Activated naive CD4-positive, alpha-beta T cell treated with anti-CD3 and anti-CD28 coated beads, Interleukin-2, amount 10 ng/mL, durations not matched to agents 7 days and 5 days (primary cell): ENCODE results near the gene NF2.

ENCODE experiments used
- CTCF ChIA-PET: fragments of 350-600 bp; sonication (Branson Sonifier 250); formaldehyde crosslinking; loops from one replicate; lab custom pipeline; 2021; ENCODE audit warnings: antibody characterized with exemption; lab: Charles Lee
- DNase-seq: peaks from one replicate; pipeline ENCODE4 v3.0.0-alpha.2; 2020
- H3K27ac Mint-ChIP-seq: one replicate; pipeline ENCODE4 v1.8.0; 2021; ENCODE audit warnings: mild to moderate bottlenecking, moderate library complexity, mixed read lengths
- H3K27me3 Mint-ChIP-seq: one replicate; pipeline ENCODE4 v1.8.0; 2021; ENCODE audit warnings: mild to moderate bottlenecking, mixed read lengths
- H3K36me3 Mint-ChIP-seq: one replicate; pipeline ENCODE4 v1.8.0; 2021; ENCODE audit warnings: mixed read lengths
- H3K4me1 Mint-ChIP-seq: one replicate; pipeline ENCODE4 v1.8.0; 2021; ENCODE audit warnings: mixed read lengths
- H3K4me3 Mint-ChIP-seq: one replicate; pipeline ENCODE4 v1.8.0; 2021; ENCODE audit warnings: mild to moderate bottlenecking, moderate library complexity, mixed read lengths
- H3K9me3 Mint-ChIP-seq: one replicate; pipeline ENCODE4 v1.8.0; 2021; ENCODE audit warnings: mixed read lengths

The NF2 gene

GRCh38 chr22:29724843-29725242 is 121.4 kb downstream of the NF2 start:
- Mint-ChIP-seq H3K36me3 (no peaks in the 10 kb centered on the region), H3K4me3 (no peak overlapping the region), H3K27me3 (peaks cover 76% of the 10 kb centered on the region), H3K9me3 (no peaks in the 10 kb centered on the region), H3K27ac (no peak overlapping the region), H3K4me1 (no peaks in the 10 kb centered on the region)
- no peak for DNase-seq
- CTCF ChIA-PET = interaction anchor here (1.1 kb wide), 1 partner anchor 364 kb away, joined by 3 read pairs; no protein-coding TSS in a partner anchor

GRCh38 chr22:29726106-29726505 is 122.7 kb downstream of the NF2 start:
- Mint-ChIP-seq H3K4me1 (no peaks in the 10 kb centered on the region), H3K27ac (no peak overlapping the region), H3K9me3 (no peaks in the 10 kb centered on the region), H3K27me3 (peaks cover 68% of the 10 kb centered on the region), H3K36me3 (no peaks in the 10 kb centered on the region), H3K4me3 (no peak overlapping the region)
- DNase-seq = no peak
- CTCF ChIA-PET = interaction anchor here (0.7 to 1.3 kb wide), 3 partner anchors 80 to 282 kb away, joined by 3 read pairs; no protein-coding TSS in a partner anchor

GRCh38 chr22:29726512-29727130 is 123.2 kb downstream of the NF2 start:
- Mint-ChIP-seq H3K4me3 (no peak overlapping the region), H3K9me3 (no peaks in the 10 kb centered on the region), H3K4me1 (no peaks in the 10 kb centered on the region), H3K27ac (no peak overlapping the region), H3K27me3 (peaks cover 63% of the 10 kb centered on the region), H3K36me3 (no peaks in the 10 kb centered on the region)
- DNase-seq = no peak
- CTCF ChIA-PET = interaction anchor here (1.1 to 1.3 kb wide), 2 partner anchors 80 to 281 kb away, joined by 3 read pairs; no protein-coding TSS in a partner anchor

GRCh38 chr22:29727131-29727523 is 123.7 kb downstream of the NF2 start:
- Mint-ChIP-seq H3K27ac (no peak overlapping the region), H3K4me3 (no peak overlapping the region), H3K36me3 (no peaks in the 10 kb centered on the region), H3K9me3 (no peaks in the 10 kb centered on the region), H3K27me3 (peaks cover 58% of the 10 kb centered on the region), H3K4me1 (no peaks in the 10 kb centered on the region)
- DNase-seq = peak; percentile 38
- CTCF ChIA-PET = interaction anchor here (1.1 kb wide), 1 partner anchor 79 kb away, joined by 3 read pairs; no protein-coding TSS in a partner anchor

- DNase-seq = no peak
- H3K36me3 Mint-ChIP-seq = no peaks in the 10 kb centered on the region
- no peak overlapping the region for H3K4me3 Mint-ChIP-seq
- no peak overlapping the region for H3K27ac Mint-ChIP-seq
- H3K4me1 Mint-ChIP-seq = no peaks in the 10 kb centered on the region
- H3K27me3 Mint-ChIP-seq = peaks cover 38% of the 10 kb centered on the region
- no peaks in the 10 kb centered on the region for H3K9me3 Mint-ChIP-seq
- CTCF ChIA-PET = no interaction called here
Observed at GRCh38 chr22:29729161-29729560, 125.7 kb downstream of the NF2 start.

GRCh38 chr22:29731058-29731850 is 127.8 kb downstream of the NF2 start:
- no peak overlapping the region for H3K27ac Mint-ChIP-seq
- no peak overlapping the region for H3K4me3 Mint-ChIP-seq
- no peaks in the 10 kb centered on the region for H3K4me1 Mint-ChIP-seq
- H3K36me3 Mint-ChIP-seq = no peaks in the 10 kb centered on the region
- H3K9me3 Mint-ChIP-seq = no peaks in the 10 kb centered on the region
- DNase-seq = no peak
- CTCF ChIA-PET = interaction anchor here (0.6 kb wide), 1 partner anchor 374 kb away, joined by 3 read pairs; no protein-coding TSS in a partner anchor
- H3K27me3 Mint-ChIP-seq = peaks cover 19% of the 10 kb centered on the region

- CTCF ChIA-PET = no interaction called here
- Mint-ChIP-seq H3K27ac (no peak overlapping the region), H3K9me3 (no peaks in the 10 kb centered on the region), H3K36me3 (no peaks in the 10 kb centered on the region), H3K27me3 (peaks cover 4% of the 10 kb centered on the region), H3K4me1 (no peaks in the 10 kb centered on the region), H3K4me3 (no peak overlapping the region)
- DNase-seq = no peak
Observed at GRCh38 chr22:29732883-29733282, 129.4 kb downstream of the NF2 start.

GRCh38 chr22:29733362-29734201 is 130.1 kb downstream of the NF2 start:
- no peaks in the 10 kb centered on the region for H3K9me3 Mint-ChIP-seq
- DNase-seq = no peak
- H3K27ac Mint-ChIP-seq = no peak overlapping the region
- H3K4me1 Mint-ChIP-seq = no peaks in the 10 kb centered on the region
- H3K27me3 Mint-ChIP-seq = no peaks in the 10 kb centered on the region
- CTCF ChIA-PET = no interaction called here
- no peak overlapping the region for H3K4me3 Mint-ChIP-seq
- no peaks in the 10 kb centered on the region for H3K36me3 Mint-ChIP-seq

GRCh38 chr22:29734406-29734805 is 131.0 kb downstream of the NF2 start:
- Mint-ChIP-seq H3K4me3 (no peak overlapping the region), H3K9me3 (no peaks in the 10 kb centered on the region), H3K27me3 (no peaks in the 10 kb centered on the region), H3K27ac (peak overlapping the region; percentile 33), H3K4me1 (no peaks in the 10 kb centered on the region), H3K36me3 (peaks cover 3% of the 10 kb centered on the region)
- CTCF ChIA-PET = no interaction called here
- DNase-seq = no peak

GRCh38 chr22:29734838-29735237 is 131.4 kb downstream of the NF2 start:
- H3K4me1 Mint-ChIP-seq = no peaks in the 10 kb centered on the region

GRCh38 chr22:29735416-29735815 is 132.0 kb downstream of the NF2 start:
- Mint-ChIP-seq H3K27me3 (no peaks in the 10 kb centered on the region), H3K4me1 (no peaks in the 10 kb centered on the region), H3K4me3 (no peak overlapping the region), H3K9me3 (no peaks in the 10 kb centered on the region), H3K36me3 (peaks cover 3% of the 10 kb centered on the region), H3K27ac (no peak overlapping the region)
- CTCF ChIA-PET = no interaction called here
- DNase-seq = no peak

More at GRCh38 chr22:29734838-29735237, 131.4 kb downstream of the NF2 start:
- Mint-ChIP-seq H3K36me3 (peaks cover 3% of the 10 kb centered on the region), H3K4me3 (no peak overlapping the region), H3K27me3 (no peaks in the 10 kb centered on the region), H3K27ac (no peak overlapping the region), H3K9me3 (no peaks in the 10 kb centered on the region)
- CTCF ChIA-PET = no interaction called here
- no peak for DNase-seq

GRCh38 chr22:29737251-29738117 is 134.1 kb downstream of the NF2 start:
- H3K9me3 Mint-ChIP-seq = no peaks in the 10 kb centered on the region
- H3K27ac Mint-ChIP-seq = no peak overlapping the region
- CTCF ChIA-PET = no interaction called here
- H3K36me3 Mint-ChIP-seq = peaks cover 3% of the 10 kb centered on the region
- H3K4me1 Mint-ChIP-seq = peaks cover 7% of the 10 kb centered on the region
- no peak for DNase-seq
- H3K27me3 Mint-ChIP-seq = no peaks in the 10 kb centered on the region
- no peak overlapping the region for H3K4me3 Mint-ChIP-seq

- H3K9me3 Mint-ChIP-seq = no peaks in the 10 kb centered on the region
- H3K27me3 Mint-ChIP-seq = no peaks in the 10 kb centered on the region
- peaks cover 3% of the 10 kb centered on the region for H3K36me3 Mint-ChIP-seq
- H3K4me3 Mint-ChIP-seq = no peak overlapping the region
- H3K4me1 Mint-ChIP-seq = peaks cover 8% of the 10 kb centered on the region
- no peak overlapping the region for H3K27ac Mint-ChIP-seq
- no peak for DNase-seq
- CTCF ChIA-PET = no interaction called here
Observed at GRCh38 chr22:29738118-29738815, 134.8 kb downstream of the NF2 start.
